ENCODE results near the gene CLCN2.

The CLCN2 gene

DNA sequence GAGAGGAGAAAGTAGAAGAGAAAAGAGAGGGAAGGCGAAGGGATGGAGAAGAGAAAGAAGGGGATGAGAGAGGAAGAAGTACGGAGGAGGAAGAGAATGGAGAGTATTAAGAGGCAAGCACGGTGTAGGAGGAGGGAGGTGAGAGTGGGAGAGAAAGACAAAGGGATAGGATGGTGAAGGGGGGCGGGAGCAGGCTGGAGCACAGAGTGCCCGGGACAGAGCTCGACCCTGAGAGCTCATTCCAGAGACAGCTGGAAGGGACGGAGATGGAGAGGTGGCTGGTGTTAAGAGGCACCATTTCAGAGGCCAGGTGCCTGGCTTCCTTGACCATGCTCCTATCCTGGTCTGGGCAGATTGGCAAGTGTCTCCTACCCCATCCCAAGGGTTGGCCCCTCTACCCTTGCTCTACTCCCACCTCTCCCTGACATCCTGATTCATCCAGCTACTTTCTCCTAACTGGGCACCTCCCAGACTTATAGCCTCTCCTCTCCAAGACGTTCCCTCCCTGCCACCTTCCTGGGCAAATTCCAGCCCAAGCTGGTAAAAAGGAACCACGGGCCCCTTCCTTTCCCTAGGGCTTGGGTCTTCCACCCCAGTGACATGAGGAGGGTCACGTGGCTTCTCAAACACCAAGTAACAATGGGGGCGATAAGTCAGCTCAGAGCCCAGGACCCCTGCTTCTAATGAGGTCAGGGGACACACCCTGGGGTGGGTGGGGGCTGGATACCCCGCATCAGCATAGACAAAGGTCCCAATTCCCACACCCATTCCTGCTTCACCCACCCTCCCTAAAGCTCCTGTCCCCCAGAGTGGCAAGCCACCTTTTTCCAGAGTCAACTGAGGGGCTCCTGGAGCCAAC is 1.1 kb downstream of the CLCN2 start:
- no peak for DNase-seq (ENCODE audit: low read depth, low spot score)

DNA sequence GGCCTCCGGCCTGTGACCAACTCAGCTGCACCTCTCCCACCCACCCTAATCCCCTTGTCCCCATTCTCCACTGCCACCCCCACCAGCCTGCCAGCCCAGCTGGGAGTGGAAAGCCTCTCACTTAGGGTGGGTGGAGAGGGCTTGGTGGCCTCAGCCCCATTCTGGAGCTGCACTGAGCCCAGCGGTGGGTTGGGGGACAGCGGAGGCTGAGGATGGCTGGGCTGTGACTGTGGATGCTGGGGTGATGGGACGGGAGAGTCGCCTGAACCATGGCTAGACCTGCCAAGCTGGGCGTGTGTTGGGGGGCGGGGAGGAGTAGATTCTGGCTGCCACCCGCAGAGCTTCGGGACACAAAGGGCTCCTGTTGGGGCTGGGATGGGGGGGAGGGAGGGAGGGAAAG is 1.8 kb downstream of the CLCN2 start:
- no peak for DNase-seq (ENCODE audit: low read depth, low spot score)

DNA sequence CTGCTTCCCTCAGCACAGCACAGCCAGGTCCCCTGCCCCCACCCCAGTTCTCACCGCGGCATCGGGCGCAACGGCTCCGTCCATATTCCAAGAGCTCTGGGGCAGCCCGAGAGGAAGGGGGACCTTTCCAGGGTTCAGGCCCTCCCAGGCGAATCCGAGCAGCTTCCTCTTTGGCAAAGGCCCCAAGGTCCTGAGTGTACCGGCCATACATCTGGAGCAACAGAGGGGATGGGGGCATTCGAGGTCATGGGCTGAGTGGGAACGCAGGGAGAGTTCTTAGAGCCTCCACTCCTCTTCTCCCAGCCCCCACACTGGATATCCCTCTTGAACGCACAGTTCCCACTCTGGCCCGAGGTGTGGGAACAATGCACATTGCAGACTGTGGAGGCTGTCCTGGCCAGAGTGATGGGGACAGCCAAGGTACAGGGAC is 2.5 kb downstream of the CLCN2 start:
- DNase-seq (ENCODE audit: low read depth, low spot score), result no peak

DNA sequence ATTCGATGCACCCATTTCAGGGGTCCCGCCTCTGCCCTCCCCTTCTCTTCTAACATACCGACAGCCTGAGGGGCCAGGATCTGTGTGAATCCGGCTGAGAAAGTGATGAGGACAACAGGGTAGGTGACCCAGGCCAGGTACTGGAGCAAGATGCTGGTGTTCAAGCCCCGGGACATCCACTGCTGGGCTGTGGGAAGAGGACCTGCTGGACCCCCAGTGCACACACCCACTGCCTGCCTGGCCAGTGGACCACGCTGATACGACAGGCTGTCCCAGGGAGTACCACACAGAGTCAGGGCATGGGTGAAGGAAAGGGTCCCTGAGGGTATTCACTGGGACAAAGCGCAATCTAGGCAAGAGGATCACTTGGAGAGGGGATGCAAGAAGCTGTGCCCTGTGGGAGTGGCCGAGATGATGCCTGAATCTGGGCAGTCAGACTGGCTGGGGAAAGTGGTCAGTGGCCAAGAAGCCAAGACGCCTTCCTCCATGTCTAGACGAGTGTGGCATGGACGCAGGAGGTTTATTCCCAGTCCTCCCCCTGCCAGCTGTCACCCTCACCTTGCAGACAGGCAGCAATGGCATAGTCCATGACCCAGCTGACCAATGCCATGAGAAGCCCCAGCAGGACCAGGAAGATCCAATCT is 3.2 kb downstream of the CLCN2 start:
- DNase-seq (ENCODE audit: low read depth, low spot score), result no peak

DNA sequence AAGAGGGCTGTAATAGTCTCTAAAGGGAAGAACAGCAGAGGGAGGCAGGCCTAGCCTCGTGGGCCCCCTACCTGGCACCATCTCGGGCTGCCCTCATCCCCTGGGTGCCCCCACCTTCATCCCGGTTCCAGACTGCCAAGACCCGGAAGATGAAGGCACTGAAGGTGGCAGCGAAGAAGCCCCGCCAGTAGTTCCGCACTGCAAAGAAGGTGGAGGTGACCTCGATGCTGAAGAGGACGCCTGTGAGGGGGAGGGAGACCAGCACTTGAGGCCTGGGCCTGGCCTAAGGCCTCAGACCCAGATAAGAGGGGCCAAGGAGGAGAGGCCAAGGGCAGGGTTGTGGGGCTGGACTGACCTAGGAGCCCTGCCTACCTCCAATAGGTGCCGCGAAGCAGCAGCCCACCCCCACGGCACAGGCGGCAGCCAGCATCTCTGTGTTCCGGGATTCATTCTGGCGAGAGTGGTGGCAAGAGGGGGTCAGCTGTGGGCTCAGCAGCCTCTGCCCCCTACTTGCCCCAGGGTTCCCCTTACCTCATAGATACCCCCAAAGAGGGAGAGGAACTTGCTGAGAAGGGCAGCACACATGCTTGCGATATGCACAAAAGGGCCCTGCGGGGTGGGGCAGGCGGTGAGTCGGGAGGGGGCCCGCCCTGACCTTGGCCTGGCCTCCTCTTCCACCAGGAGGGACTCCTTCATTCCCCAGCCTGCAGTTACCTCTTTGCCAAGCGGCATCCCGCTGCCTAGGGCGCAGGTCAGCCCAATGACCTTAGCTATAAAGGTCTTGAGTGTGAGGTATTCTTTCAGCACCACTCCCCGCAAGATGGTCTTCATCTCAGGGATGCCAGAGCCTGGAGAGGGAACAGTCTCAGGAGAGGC is 3.9 kb downstream of the CLCN2 start:
- no peak for DNase-seq (ENCODE audit: low read depth, low spot score)

DNA sequence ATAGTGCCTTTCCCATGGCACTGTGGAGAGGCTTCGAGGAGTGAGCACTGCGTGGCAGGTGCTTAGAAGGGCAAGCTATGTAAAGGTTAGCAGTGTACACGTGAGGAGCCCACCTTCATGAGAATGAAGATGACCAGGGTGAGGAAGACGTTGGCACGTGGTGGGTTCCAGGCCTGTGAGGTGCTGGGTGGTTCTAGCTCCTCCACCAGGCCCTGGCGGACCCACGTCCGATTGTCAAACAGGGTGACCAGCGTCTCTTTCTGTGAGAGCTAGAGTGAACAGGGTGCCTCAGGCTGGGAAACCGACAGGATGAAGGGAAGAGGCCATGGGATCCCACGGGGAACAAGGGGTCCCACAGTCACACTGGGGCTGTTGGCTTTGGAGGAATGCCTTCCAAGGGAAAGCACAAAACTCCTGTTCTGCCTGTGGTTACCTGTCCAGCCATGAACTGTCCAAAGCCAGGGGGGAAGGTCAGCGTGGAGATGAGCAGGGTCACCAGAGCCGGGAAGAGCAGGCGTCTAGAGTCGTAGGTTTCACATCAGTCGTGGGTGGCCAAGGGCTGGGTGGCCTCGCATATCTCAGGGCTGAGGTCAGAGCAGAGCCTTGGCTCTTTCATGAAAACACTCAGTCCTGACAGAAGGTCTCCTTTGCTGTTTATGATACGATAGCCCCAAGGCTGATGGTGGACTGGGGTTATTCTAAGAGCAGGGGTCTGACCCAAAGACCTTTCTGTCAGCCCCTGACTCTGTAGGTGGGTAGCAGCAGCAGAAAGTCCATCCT is 6.0 kb downstream of the CLCN2 start:
- no peak for DNase-seq (ENCODE audit: low read depth, low spot score)

DNA sequence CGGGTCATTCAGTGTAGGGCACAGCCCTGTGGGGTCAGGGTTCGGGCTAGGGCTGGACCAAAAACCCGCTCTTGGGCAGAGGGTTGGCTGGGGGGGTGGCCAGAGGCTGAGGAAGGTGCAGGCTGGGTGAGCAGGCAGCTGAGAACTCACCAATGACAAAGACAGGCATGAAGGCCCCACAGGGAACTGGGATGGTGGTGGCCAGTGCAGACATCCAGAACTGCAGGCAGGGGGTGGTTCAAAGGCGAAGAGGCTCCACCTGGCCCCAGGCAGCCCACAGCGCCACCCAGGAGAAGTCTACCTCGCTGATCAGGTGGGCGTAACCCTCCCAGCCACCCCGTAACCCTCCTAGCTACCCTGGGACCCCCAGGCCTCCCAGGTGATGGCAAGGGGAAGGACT is 6.7 kb downstream of the CLCN2 start:
- no peak for DNase-seq (ENCODE audit: low read depth, low spot score)

DNA sequence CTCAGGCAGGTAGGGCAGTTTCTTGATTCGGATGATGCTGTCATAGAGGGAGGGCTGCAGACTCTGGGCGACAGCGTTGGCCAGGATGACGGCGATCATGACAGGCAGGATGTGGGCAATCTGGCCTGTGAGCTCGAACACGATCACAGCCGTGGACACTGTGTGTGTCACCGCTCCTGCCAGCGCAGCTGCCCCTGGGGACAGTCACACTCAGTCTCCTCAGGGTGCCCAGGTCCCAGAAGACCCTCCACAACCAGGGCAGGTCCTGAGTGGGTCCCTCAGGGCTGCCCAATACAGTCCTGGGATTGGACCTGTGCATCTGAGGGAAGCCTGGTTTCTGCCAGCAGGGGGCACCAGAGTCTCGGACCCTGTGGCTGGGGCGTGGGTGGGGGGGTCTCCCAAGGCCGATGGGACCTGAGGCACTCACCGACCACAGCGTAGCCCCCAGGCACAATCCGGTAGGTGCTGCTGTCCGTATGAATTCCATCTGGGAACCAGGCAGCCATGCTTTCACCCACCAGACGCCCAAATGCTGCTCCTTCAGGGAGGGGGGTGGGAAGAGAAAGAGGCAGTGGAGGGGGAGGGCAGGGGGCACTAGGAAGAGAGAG is 7.2 kb downstream of the CLCN2 start:
- peak; percentile 64 for DNase-seq (ENCODE audit: low read depth, low spot score)

DNA sequence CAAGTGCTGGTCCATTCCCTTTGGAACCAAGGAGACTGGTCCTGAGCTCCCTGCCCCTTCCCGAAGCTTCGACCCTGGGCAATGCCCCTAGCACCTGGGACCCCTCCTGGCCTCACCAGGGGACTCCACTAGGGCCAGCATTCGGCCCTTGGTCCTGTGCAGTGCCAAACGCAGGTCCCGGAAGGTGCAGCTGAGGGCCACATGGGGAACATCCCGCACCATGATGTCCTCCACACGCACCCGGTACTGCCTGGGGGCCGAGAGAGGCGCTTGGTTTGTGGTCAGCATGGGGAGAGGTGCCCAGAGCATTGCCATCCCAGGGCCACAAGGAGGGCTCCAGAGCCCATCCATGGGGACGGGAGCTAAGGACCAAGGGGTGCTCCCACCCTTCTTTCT is 7.9 kb downstream of the CLCN2 start:
- no peak for DNase-seq (ENCODE audit: low read depth, low spot score)

DNA sequence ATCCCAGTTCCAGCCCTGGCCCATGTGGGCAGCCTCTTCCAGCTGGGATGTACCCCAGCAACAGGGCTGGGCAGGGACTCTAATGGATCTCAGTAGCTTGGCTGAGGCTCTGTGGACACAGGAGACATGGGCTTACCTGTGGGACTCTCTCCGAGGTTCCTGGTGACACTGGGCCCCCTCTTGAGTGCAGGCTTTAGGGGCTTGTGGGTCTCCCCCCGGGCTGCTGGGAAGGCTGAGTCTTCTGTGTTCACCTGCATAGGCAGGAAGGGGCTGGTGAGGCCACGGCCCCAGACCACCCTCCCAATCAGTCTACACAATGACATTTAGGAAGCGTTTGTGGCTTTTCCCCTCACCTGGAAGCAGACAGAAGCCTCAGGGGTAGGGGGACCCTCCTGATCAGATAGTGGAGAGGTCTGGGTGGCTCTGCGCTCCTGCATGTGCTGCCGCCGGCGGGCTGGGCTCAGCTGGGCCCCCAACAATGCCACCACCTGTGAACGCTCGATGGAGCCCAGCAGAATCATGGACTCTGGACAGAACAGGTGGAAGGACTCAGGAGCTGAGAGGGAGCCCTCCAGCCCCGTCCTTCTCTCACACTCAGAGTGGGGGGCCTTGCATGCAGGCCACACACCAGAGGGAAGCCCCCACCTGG is 8.4 kb downstream of the CLCN2 start:
- no peak for DNase-seq (ENCODE audit: low read depth, low spot score)

DNA sequence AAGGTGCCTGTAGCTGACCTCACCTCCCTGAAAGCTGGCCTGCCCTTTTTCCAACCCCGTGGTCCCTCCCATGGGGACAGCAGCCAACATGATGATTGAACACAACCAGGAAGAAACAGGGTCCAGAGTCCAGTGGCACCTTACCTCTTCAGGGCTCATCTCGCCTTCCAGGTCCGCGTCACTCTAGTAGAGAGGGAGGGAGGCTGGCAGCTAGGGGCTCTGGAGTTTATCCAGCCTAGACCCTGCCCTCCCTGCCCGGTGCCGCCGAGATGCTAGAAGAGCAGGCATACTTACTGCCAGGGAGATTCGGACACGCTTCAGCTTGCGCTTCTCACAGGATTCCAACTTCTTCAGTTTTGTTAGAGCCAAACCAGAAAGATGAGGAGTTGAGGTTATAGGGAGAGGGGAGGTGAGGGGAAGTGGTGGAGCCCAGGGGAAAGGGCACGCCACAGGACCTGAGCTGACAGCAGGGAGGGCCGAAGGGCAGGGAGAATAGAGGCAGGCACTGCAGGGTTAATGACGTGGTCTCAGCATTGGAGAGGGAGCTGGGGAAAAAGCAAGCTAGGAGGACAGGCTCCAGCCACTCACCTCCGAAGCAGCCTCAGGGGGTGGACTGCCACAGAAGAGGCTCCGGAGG is 9.1 kb downstream of the CLCN2 start:
- no peak for DNase-seq (ENCODE audit: low read depth, low spot score)

DNA sequence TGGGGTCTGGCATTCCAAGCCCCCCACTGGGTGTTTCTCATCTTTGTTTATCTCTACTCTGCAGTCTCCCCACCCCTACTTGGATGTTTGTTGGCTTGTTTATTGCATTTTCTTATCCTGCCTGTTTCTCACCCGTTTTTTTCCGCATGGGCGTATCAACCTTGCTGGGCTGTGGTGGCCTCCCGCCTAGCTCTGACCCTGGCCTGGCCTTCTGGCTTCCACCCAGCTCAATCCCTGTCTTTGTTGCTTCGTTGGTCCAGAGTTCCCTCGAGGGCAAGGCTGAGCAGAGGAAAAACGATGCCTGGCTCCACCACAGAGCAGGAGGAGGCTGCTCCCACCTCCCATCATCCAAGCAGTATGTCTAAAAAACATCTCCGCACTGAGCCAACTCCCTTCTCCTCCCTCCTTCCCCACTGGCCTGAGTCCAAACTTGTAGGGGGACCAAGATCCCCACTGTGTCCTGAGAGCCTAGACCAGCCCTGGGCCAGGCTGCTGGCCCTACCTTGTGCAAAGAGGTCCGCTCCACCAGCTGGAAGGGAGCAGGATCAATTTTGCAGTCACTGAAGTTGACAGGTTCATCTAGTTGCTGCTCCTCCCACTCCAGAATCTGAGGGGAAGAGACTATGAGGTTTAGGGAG is 9.8 kb downstream of the CLCN2 start:
- DNase-seq (ENCODE audit: low read depth, low spot score), result peak; percentile 43

DNA sequence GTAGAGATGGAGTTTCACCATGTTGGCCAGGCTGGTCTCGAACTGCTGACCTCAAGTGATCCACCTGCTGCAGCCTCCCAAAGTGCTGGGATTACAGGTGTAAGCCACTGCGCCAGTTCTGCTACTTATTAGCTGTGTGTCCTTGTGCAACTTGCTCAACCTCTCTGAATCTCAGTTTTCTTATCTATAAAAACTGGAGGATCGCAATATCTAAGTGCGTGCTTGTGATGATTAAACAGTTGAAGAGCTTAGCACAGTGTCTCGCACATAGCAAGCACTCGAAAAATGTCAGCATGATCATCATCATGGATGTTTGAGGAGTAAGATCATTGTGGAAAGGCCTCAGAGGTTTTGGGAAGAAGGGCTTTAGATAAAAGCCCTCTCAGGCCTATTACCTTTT is 10.8 kb downstream of the CLCN2 start:
- DNase-seq (ENCODE audit: low read depth, low spot score), result no peak

DNA sequence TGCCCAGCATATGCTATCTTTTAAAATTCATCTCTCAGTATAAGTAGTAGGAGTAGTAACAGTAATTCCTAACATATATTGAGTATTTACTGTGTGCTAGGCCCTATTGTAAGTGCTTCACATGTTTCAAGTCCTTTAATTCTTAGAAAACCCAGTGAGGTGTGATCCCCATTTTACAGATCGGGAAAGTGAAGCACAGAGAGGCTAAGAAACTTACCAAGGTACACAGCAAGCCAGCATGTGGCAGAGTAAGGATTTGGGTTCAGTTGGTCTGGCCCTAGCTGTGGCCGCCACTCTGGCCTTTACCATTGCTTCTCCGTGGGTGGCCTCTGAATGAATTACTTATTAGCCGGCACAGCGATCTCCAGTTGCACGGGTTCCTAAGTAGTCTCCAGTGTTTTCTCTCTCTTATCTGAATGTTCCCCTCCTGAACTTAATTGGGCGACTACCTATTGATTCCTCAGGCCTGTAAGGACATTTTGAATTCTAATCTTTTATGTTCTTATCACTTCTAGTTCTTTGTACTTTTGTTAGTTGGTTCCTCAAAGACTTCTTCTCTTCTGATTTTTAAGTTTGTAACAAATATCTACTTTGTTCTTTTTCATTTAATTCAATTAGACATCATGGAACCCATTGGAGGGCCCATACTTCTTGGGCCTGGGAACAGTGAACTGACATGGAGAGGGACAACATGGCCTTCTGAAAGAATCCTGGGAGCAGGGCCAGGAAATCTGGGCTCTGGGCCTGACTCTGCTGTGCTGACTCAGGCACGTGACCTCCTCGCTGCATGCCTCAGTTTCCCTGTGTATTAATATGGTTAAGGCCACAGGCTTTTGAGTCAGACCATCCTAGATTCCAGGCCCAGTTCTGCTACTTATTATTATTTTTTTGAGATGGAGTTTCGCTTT is 11.6 kb downstream of the CLCN2 start:
- DNase-seq (ENCODE audit: low read depth, low spot score), result no peak

DNA sequence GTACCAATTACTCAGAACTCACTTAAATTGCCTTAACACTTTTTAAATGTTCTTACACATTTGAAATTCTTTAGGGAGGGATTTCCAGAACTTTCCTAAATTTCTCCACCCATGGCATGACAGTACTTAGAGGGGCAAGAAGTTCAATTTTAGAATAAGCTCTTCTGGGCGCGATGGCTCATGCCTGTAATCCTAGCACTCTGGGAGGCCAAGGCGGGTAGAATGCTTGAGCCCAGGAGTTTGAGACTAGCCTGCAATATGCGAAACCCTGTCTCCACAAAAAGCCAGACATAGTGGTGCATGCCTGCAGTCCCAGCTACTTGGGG is 13.4 kb downstream of the CLCN2 start:
- DNase-seq (ENCODE audit: low read depth, low spot score), result no peak

DNA sequence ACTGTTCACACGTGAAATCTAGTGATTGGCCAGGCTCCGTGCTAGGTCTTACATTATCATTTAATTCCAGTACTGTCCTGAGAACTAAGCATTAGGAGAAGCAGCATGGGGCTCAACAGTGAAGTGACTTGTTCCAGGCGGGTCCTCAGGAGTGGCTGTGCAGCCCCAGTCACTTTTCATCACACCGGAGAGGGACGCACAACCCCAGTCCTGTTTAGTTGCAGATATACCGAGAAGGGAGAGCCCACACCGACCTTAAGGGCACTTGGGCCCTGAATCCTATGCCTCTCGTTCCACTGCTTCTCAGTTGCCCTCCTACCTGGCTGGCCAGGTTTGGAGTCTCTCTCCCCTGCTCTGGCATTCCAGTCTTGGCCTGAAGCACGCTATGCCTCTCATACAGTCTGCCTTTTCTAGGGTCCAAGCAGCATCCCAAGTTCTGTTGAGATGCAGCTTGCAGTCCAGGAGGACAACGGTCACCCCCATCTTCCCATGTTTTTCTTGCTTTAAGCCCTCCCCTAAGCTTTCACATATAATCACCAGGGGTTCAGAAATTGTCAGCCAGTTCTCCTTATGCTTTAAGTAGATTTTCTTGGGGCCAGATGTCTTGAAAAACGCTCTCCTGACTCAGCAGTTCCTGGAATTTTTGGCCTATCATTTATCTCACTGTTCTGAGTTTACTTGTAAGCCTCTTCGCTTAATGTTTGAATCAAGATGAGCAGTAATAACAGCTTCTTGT is 13.9 kb downstream of the CLCN2 start:
- no peak for DNase-seq (ENCODE audit: low read depth, low spot score)

DNA sequence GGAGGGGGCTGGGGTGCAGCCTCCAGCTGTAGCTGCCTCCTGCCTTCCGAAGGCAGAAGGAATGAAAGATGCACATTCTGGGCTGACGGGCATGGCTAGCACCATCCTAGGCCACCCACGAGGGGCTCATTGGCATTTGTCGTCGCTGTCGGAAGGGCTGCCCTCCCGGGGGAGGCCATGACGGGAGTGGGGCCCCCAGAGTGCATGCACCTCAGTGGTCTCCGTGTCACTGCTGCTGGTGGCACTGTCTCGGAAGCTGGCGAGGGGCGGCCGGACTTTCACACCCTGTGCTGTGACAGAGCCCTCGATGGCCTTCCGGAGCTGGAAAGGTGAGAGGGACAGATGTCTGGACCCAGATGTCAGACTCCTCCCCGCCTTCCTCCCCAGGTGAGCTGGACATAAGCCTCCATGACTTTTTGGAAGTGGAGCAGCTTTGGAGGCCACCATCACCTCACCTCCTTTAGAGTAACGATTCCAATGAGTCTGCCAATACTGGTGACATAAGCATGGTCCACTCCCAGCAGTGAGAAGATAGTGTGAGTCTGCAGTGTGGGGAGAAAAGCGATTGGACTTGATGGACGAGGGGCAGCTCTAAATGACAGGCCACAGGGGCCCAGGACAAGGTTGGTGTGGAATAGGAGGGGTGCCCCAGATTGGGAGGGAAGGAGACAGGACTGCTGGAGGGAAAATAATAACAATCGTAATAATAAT is 14.8 kb downstream of the CLCN2 start:
- no peak for DNase-seq (ENCODE audit: low read depth, low spot score)

Measured in ELF-1 (cell line).